ENCODE results near the gene TCERG1L.

Gene TCERG1L

GRCh38 chr10:131056091-131056579 is 255.4 kb downstream of the TCERG1L start:
- no peak for DNase-seq

DNA sequence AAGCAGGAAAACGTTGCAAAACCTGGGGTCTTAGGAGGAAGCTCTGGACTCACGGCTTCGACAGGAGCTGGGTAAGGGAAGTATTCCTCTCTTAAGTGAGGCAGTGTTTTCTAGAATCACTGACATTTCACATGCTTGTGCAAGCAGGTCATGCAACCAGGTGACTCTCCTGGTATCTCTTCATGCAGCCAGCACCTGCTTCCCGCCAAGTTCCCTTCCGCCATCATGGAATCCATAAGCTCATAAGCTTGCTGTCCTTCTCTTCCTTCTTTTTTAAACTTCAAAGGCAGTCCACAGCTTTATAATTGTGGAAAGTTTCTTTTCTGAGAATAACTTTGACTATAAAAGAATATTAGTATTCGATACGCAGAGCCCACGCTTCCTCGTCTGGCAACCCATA is 256.1 kb downstream of the TCERG1L start:
- no peak for DNase-seq

GRCh38 chr10:131053192-131053591 is 258.3 kb downstream of the TCERG1L start:
- no peak for DNase-seq

- DNase-seq = no peak
These were observed 261.3 kb downstream of the TCERG1L start for GRCh38 chr10:131050162-131050766.

GRCh38 chr10:131049016-131049415 is 262.5 kb downstream of the TCERG1L start:
- DNase-seq = no peak

GRCh38 chr10:131048606-131049005 is 262.9 kb downstream of the TCERG1L start:
- no peak for DNase-seq

GRCh38 chr10:131047501-131047900 is 264.0 kb downstream of the TCERG1L start:
- DNase-seq = no peak

DNA sequence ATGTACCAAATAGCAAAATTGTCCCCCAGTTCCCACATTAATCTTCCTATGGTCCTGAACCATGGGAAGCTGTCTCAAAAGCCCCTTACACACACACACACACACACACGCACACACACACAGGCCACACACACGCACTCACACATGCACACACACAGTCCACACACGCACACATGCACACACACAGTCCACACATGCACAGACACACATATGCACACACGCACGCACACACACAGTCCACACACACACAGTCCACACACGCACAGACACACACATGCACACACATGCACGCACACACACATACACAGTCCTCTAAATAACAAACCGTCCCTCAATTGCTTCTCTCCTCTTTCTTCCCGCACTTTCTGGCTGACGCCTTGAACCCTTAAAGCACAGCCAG is 265.3 kb downstream of the TCERG1L start:
- DNase-seq = no peak

DNA sequence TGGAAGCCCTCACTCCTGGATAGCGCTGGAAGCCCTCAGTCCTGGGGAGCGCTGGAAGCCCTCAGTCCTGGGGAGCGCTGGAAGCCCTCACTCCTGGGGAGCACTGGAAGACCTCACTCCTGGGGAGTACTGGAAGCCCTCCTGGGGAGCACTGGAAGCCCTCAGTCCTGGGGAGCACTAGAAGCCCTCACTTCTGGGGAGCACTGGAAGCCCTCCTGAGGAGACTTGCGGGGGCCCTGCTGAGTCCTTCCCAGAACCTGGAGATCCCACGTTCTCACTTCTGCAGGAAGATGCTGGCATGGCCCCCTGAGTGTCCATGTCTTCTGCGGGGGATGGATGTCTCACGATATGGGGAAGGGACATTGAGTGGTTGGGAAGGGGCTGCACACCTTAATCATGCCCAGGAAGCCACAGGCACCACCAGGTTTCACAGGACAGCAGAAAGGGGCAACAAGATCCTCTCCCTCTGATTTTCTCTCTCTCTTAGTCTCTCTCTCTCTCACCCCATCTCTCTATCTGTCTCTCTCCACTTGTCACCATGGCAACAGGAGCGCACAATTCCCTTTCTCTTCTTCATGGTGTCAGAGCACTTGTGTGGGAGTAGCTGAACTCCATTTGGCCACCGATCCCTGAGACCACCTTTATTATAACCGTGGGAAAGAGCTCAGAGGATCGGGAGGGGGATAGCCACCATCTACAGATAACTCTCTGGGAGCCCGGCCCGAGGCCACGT is 267.0 kb downstream of the TCERG1L start:
- no peak for DNase-seq

DNA sequence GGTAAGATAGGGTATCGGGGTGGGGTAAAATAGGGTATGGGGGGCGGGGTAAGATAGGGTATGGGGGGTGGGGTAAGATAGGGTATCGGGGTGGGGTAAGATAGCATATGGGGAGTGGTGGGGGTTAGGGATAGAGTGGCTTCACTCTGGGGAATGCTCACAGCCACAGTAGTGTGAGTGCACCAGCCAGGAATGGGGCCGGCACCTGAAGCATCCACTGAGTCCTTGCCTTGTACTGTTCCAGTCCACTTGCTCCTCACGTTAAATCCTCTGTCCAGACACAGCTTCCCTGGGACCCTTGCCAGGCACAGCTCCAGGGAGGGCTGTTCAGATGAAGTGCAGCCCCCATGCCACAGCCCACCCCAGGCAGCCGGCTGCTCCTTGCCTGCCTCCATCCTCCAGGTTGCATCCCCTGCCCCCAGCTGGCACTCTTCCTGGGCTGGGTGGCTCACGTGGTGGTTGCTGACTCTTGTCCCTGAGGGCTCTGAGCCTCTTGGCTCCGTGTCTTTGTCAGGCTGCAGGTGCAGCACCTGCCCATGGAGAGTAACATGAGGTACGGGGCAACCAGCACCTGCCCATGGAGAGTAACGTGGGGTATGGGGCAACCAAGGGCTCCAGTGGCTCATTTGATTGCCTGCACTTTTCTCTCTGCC is 268.4 kb downstream of the TCERG1L start:
- no peak for DNase-seq
